Measurements from ENCODE around the gene KIF1B.
A peak's percentile ranks its signal among the peaks of the same experiment; 100 is the strongest.

KIF1B gene, protein sequence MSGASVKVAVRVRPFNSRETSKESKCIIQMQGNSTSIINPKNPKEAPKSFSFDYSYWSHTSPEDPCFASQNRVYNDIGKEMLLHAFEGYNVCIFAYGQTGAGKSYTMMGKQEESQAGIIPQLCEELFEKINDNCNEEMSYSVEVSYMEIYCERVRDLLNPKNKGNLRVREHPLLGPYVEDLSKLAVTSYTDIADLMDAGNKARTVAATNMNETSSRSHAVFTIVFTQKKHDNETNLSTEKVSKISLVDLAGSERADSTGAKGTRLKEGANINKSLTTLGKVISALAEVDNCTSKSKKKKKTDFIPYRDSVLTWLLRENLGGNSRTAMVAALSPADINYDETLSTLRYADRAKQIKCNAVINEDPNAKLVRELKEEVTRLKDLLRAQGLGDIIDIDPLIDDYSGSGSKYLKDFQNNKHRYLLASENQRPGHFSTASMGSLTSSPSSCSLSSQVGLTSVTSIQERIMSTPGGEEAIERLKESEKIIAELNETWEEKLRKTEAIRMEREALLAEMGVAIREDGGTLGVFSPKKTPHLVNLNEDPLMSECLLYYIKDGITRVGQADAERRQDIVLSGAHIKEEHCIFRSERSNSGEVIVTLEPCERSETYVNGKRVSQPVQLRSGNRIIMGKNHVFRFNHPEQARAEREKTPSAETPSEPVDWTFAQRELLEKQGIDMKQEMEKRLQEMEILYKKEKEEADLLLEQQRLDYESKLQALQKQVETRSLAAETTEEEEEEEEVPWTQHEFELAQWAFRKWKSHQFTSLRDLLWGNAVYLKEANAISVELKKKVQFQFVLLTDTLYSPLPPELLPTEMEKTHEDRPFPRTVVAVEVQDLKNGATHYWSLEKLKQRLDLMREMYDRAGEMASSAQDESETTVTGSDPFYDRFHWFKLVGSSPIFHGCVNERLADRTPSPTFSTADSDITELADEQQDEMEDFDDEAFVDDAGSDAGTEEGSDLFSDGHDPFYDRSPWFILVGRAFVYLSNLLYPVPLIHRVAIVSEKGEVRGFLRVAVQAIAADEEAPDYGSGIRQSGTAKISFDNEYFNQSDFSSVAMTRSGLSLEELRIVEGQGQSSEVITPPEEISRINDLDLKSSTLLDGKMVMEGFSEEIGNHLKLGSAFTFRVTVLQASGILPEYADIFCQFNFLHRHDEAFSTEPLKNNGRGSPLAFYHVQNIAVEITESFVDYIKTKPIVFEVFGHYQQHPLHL (N-terminal part only)

DNA sequence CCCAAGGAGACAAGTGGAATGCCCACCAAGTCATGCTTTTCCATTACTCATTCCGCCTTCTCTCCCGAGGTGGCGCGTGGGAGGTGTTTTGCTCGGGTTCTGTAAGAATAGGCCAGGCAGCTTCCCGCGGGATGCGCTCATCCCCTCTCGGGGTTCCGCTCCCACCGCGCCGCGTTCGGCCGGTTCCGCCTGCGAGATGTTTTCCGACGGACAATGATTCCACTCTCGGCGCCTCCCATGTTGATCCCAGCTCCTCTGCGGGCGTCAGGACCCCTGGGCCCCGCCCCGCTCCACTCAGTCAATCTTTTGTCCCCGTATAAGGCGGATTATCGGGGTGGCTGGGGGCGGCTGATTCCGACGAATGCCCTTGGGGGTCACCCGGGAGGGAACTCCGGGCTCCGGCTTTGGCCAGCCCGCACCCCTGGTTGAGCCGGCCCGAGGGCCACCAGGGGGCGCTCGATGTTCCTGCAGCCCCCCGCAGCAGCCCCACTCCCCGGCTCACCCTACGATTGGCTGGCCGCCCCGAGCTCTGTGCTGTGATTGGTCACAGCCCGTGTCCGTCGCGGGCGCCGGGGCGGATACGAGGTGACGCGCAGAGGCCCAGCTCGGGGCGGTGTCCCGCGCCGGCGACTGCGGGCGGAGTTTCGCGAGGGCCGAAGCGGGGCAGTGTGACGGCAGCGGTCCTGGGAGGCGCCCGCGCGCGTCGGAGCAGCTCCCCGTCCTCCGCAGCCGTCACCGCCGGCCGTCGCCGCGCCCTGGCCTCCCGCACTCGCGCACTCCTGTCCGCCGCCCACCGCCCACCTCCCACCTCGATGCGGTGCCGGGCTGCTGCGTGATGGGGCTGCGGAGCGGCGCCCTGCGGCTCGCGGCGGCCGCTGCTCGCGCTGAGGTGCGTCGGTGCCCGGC lies at the start of gene KIF1B:
KIF1B (plus strand) TSS at position 666 of the 906 bp plus-strand sequence. CDS start 21,759 bp downstream, outside the sequence.
- DNase-seq, result peak; percentile 98 to 99
- intact Hi-C loops (cut with DNase I; ENCODE audit: low total_unique reads), result loop anchor here (10.0 kb wide), 2 partner anchors 75 to 135 kb away; no protein-coding TSS in a partner anchor
- no peaks in the 10 kb centered on the region for H3K36me3 ChIP-seq
- no peaks in the 10 kb centered on the region for H3K9me3 ChIP-seq
- H3K4me1 ChIP-seq, result peaks cover 0 to 32% (median 18%) of the 10 kb centered on the region in 4 donors
- H3K27me3 ChIP-seq, result no peaks in the 10 kb centered on the region
- peak within 1 kb of the TSS; percentile 85 to 96 for H3K4me3 ChIP-seq
- H3K27ac ChIP-seq, result peak within 1 kb of the TSS; percentile 99 to 100
- TF ChIP-seq, protein P1, sequence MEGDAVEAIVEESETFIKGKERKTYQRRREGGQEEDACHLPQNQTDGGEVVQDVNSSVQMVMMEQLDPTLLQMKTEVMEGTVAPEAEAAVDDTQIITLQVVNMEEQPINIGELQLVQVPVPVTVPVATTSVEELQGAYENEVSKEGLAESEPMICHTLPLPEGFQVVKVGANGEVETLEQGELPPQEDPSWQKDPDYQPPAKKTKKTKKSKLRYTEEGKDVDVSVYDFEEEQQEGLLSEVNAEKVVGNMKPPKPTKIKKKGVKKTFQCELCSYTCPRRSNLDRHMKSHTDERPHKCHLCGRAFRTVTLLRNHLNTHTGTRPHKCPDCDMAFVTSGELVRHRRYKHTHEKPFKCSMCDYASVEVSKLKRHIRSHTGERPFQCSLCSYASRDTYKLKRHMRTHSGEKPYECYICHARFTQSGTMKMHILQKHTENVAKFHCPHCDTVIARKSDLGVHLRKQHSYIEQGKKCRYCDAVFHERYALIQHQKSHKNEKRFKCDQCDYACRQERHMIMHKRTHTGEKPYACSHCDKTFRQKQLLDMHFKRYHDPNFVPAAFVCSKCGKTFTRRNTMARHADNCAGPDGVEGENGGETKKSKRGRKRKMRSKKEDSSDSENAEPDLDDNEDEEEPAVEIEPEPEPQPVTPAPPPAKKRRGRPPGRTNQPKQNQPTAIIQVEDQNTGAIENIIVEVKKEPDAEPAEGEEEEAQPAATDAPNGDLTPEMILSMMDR (IDR thresholded peaks at IDR 0.05), result peak; percentile 97 to 99

DNA sequence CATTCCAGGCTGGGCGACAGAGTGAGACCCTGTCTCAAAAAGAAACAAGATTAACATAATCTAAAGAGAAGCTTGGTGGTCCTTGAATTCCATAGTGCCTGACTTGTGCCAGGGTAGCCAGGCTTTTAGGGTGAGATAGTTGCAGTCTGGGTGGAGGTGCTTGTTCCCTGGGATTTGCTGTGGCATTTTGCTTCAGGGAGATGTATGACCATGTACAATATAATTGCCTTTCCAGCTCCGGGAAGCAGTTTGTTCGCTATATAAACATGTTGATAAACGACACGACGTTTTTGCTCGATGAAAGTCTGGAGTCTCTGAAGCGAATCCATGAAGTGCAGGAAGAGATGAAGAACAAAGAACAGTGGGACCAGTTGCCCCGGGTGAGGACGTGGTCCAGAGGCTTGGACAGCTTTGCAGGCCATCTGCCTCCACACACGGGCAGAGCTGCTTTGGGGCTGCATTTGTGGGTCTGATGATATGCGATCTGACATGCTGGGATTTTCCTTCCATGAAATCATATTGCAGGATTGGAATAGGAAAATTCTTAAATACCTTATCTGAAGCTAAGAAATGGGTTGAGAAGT lies 49.4 kb upstream of the KIF1B start:
- no peaks in the 10 kb centered on the region for H3K9me3 ChIP-seq
- peak in 1 of 2 donors; percentile 32 for DNase-seq
- no peak overlapping the region for H3K4me3 ChIP-seq
- peaks cover 21 to 74% (median 44%) of the 10 kb centered on the region in 3 donors for H3K36me3 ChIP-seq
- H3K4me1 ChIP-seq, result peaks cover 0 to 23% (median 10%) of the 10 kb centered on the region in 4 donors
- intact Hi-C loops (cut with DNase I; ENCODE audit: low total_unique reads), result no loop called here
- peak overlapping the region; percentile 73 to 76 for H3K27ac ChIP-seq
- no peaks in the 10 kb centered on the region for H3K27me3 ChIP-seq
- TF ChIP-seq, protein P1 (IDR thresholded peaks at IDR 0.05), result no peak

DNA sequence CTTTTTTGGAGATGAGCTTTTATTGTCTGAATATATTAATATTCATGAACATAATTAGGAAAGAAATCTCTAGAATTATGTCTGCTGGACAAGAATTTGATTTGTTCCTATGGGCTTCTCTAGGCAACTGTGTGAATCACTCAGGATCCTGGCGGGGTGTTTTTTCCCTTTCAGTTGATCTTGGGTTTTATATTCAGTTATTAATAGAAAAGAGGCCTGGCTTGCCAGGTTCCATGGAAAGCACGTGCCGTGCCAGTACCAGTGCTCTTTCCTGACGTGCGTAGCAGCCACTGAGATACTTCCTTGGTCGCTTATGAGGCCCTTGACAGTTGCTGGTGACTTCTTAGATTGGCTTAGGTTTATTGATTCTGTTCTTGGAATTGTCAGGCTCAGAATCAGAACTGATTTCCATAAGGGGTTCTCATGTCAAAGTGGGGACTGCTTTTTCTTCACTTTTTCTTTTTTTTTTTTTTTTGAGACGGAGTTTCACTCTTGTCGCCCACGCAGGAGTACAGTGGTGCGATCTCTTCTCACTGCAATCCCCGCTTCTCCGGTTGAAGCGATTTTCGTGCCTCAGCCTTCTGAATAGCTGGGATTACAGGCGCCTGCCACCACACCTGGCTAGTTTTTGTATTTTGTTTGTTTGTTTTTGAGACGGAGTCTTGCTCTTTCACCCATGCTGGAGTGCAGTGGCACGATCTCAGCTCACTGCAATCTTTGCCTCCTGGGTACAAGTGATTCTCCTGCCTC lies 48.7 kb upstream of the KIF1B start:
- peaks cover 0 to 23% (median 10%) of the 10 kb centered on the region in 4 donors for H3K4me1 ChIP-seq
- intact Hi-C loops (cut with DNase I; ENCODE audit: low total_unique reads), result no loop called here
- H3K27me3 ChIP-seq, result no peaks in the 10 kb centered on the region
- DNase-seq, result peak; percentile 58 to 90
- peaks cover 21 to 74% (median 51%) of the 10 kb centered on the region in 3 donors for H3K36me3 ChIP-seq
- H3K9me3 ChIP-seq, result no peaks in the 10 kb centered on the region
- TF ChIP-seq, protein P1 (IDR thresholded peaks at IDR 0.05), result no peak
- no peak overlapping the region for H3K4me3 ChIP-seq
- peak overlapping the region; percentile 73 to 76 for H3K27ac ChIP-seq

DNA sequence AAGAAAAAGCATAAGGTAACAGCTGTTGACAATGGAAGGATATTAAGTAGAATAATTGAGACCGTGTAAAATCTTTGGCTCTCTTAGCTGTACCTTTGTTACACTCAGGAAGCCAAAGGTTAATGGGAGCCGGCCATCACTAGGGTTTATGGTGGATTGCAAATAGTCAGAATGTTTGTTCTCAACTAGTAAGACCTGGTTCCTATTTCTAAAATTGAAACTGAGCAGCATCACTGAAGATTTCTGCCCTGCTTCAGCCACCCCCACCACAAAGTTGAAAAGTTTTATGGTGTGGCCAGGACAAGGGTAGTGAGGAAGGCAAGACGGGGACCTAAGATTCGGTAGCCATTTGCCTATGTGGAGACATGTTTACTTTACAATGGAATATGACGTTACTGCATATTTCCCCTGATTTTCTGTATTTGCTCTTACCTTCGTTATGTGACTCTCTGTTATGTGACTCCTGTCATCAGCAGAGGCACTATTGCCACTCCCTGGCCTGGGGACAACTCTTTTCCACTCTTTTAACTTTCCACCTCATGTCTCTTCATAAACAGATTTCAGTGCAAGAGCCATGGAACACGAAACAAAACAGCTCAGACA lies 41.4 kb upstream of the KIF1B start:
- Histone ChIP-seq H3K36me3 (peaks cover 58 to 97% (median 88%) of the 10 kb centered on the region in 3 donors), H3K27ac (no peak overlapping the region)

More for the DNA sequence above, 41.4 kb upstream of the KIF1B start:
- no peak overlapping the region for H3K4me3 ChIP-seq
- H3K27me3 ChIP-seq, result no peaks in the 10 kb centered on the region
- H3K4me1 ChIP-seq, result no peaks in the 10 kb centered on the region
- peak in 1 of 2 donors; percentile 21 for DNase-seq
- H3K9me3 ChIP-seq, result no peaks in the 10 kb centered on the region
- TF ChIP-seq, protein P1 (IDR thresholded peaks at IDR 0.05), result no peak
- intact Hi-C loops (cut with DNase I; ENCODE audit: low total_unique reads), result no loop called here
